Hematopoietic multipotent progenitor cell treated with erythropoietin and hydrocortisone succinate and interleukin-3 and kit ligand, for 6 days (in vitro differentiated cells): Measurements from ENCODE around the gene IFI35.
"Not testable (repeated sequence)": the region's sequence is repeated elsewhere in the genome, so short reads cannot be mapped to it uniquely, and the experiment has no call there.

Experiments
- DNase-seq: peaks from one replicate; pipeline ENCODE4 v3.0.0-alpha.2; 2015

IFI35 gene

DNA sequence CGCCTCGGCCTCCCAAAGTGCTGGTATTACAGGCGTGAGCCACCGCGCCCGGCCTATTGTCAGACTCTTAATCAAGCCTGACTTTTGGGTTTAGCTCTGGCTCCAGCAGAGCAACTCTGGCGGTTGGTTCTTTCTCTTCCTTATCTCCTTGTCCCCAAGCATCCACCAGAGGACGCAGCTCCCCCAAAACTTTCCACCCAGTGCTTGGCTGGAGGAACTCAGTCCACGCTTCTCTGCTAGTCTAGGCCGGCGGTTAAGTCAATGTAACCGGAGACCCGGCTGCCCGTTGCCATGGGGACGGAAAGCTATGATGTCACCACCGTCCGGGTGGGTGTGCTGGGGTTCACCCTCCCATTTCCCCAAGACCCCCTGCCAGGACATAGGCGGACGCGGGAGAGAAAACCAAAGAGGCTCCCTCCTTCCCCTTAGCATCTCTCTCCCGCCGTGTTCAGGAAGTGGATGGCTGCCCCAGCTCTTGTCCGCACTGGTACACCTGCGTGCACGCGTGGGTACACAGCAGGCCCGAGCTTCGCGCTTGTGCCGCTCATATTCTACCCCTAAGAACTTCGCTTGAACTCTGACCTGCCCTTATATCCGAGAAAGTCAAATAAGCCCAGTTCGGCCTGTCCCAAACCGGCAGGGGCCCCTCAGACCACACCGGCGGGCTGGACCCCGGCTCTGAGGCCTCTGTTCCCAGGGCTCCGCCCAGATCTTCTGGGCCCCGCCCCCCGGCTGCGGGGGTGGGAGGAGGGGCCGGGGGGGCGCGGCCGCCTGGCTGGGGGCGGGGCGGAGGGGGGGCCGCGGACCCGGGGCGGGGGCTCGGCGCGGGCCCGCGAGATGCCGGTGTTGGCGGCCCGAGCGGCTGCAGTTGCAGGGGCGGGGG, 18.1 kb downstream of the IFI35 start, which contains the start of gene RND2:
TSS of gene RND2 (plus strand) at position 825 of the 883 bp plus-strand sequence. CDS start 117 bp downstream, outside the sequence.
- peak; percentile 97 for DNase-seq

DNA sequence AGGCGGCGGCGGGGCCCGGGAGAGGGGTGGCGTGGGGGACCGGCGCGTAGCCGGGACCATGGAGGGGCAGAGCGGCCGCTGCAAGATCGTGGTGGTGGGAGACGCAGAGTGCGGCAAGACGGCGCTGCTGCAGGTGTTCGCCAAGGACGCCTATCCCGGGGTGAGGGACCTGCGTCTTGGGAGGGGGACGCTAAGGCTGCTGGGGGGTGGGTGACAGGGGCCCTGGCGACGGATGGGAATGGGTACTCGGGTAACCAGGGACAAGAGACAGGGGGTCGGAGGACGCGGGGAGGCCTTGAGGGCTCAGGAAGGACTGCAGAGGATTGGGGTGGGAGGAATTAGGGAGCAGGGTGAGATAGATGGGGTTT, 18.7 kb downstream of the IFI35 start:
- no peak for DNase-seq

DNA sequence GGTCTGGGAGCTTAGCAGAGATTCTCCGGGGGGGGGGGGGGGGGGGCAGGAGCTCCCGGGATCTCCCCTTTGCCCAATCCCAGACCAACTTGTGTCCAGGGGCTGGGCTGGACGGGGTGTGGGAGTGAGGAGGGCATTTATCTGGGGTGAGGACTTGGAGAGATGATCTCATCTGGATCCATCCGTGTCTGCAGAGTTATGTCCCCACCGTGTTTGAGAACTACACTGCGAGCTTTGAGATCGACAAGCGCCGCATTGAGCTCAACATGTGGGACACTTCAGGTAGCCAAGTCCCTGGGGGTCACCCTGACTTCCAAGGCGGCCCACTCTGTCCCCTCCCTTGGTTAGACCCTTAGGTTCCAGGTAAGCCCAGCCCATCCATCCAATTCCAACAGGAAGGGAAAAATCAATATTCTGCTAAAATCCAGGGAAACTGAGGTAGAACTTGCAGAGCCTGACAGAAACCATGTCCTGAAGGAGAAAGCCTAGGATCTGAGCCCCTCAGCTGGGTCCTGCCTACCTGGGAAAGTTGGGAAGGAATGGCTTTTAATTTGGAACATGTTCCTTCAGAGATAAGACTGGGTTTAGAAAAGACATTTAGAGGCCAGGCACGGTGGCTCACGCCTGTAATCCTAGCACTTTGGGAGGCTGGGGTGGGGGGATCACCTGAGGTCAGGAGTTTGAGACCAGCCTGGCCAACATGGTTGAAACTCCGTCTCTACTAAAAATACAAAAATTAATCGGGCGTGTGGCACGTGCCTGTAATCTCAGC, 19.4 kb downstream of the IFI35 start:
- no peak for DNase-seq

DNA sequence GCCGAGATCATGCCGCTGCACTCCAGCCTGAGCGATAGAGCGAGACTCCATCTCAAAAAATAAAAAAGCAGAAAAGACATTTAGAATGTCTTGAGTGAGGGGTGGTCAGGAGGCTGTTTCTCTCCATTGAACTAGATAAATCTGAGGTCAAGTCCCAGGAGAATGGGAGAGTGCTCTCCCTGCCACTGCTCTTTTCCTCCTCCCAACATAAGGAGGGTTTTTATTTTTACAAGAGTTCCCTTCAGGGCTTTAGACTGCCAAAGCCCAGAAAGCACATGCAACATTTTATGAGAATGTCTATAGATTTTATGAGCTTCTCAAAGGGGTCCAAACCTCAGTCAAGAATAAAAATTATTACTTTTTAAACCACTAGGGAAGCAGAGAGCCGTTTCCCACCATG, 20.0 kb downstream of the IFI35 start:
- no peak for DNase-seq

DNA sequence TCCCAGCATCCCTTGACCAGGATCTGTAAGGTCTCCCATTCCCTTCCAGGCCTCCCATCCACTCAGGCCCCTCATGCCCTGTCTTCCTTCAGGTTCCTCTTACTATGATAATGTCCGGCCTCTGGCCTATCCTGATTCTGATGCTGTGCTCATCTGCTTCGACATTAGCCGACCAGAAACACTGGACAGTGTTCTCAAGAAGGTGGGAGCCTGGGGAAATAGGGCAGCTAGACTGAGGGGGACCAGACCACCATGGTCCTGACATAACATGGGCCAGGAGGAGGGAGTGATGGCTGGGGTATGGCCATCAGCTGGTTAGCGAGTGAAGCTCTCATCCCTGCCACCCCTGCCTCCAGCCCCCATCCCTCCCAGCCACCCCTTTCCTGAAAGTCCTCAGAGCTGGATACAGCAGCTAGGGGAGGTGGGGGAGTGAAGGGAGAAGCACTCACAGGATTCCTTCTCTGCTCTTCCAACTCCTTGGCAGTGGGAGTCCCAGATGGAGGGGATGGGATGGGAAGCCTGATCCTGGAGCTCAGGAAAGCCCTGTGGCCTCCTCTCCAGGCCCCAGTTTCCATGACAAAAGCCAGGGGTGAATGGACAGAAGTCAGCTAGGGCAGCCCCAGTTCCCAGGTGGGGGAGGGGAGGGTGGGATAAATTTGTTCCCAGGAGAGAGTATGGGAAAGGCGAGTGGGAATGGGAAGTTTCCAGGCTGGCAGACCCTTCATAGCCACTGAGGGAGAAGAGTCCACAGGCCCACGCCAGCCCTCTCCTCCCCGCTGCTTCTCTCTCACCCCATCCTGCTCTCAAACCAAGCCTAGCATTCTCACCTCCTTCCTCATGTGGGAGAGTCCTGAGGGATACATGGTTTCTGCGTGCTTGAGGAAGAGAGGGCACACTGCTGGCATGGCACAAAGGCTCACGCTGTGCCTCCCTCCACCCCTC, 20.8 kb downstream of the IFI35 start:
- DNase-seq, result no peak

DNA sequence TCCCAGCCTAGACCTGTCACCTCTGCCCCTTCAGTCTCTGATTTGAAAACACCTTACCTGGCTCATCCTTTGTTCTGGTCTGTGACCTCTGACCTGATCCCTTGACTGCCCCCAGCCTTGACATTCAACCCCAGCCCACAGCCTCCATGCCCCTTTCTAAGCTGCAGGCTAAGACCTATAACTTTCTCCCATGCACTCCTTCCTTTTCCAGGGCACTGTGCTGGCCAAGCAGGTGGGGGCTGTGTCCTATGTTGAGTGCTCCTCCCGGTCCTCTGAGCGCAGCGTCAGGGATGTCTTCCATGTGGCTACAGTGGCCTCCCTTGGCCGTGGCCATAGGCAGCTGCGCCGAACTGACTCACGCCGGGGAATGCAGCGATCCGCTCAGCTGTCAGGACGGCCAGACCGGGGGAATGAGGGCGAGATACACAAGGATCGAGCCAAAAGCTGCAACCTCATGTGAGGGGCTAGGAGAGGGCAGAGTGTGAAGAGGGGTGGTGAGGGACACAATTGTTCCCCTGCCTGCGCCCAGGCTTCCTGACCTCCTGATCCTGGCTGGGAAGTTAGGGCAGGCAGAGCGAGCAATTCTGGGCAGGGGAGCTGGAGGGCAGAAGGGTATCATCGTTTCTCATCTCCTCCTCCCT, 21.8 kb downstream of the IFI35 start:
- DNase-seq, result no peak

DNA sequence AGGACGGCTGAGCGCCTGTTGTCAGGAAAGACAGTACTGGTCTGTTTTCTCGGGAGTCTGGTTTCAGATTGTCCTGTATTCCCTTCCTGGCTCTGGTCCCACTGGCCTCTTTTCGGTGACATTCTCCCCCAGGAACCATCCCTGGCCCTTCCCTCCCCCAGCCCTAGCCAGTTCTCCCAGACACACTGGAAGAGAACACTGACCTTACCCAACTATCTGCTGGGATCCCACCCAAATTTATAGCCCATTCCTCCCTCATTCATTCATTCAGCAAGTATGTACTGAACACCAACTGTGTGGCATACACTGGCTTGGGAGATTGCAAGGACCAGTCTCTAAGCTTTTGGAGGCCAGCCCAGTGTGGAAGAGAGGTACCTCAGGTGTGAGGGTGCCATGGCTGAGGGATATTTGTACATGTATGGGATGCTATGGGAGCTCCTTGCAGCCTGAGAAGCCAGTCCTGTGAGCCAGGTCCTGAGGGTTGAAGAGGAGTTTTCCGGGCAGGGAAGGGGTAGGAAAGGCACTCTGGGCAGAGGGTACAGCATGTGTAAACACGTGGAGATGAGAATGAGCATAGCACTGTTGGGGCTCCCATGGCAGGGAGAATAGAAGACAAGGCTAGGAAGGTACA, 23.7 kb downstream of the IFI35 start:
- DNase-seq, result no peak

DNA sequence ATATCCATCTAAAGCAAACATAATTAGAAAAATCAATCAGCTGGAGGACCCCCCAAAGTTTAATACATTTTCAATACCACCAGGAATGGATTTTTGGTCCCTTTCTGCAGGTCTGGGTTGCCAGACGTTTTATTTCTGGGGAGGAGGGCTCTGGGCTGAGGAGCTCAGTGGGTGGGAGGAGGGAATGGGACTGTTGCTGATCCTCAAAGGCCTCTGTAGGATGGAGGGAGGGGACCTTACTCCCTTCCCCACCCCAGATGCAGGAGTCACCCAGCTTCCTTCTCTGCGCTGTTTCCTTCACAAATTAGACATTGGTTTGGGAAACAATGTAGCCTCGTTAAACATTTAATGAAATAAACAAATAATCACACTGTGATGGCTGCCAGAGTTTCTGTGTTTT, 25.1 kb downstream of the IFI35 start:
- DNase-seq, result no peak

DNA sequence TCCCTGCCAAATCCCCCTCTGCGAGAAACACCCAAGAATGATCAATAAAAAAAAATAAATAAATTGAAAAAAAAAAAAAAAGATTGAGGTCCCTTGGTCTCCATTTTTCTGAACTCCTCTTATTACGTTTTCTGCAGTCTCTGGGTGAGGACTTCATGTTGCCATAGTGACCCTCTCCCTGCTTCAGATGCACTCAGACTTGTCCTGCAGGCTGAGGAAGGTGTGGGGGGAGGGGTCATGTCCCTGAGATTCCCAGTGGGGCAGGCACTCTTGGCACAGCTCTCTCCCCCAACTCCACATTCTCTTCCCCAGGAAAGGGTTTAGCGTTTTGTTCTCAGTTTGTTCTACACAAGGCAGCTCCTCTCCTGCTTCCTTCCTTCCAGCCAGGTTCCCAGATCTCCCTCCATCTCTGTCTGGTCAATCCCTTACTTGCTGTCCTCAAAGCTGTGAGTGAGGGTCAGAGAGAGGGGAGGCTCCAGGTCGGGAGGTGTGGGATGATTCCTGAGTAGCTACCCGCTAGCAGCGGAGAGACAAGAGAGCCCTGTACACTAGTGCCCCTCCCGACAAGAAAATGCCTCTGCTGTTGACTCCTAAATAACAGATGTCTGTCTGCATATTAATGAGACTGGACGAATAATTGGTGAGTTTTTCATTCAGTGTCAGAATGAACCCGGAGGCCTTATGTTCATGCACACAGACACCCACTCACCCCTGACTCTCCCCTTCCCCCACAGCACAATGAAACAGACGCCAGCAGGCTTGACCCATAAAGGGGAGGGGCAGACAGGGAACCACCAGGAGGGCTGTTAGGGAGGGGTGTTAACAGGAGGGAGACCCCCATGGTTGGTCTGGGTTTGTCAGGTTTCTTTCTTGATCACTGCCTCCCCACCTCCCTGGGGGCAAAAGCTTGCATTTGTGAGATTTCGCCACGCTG, 27.6 kb downstream of the IFI35 start:
- DNase-seq, result no peak

DNA sequence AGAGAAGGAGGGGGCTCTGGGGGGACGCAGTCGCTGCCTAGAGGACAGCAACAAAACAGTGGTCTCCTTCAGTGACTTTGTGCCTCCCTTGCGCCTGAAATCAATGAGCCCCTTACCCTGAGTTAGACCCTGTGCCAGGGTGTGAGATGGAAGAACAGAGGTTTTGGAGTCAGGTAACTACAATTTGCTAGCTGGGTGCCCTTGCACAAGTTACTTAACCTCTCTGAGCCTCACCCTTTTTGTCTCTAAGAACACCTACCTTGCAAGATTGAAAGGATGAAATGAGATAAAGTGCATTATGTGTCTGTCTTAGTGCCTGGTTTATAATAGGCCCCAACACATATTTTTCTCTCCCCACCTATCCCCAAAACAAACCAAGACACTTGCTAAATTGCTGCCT, 28.3 kb downstream of the IFI35 start:
- DNase-seq, result no peak

DNA sequence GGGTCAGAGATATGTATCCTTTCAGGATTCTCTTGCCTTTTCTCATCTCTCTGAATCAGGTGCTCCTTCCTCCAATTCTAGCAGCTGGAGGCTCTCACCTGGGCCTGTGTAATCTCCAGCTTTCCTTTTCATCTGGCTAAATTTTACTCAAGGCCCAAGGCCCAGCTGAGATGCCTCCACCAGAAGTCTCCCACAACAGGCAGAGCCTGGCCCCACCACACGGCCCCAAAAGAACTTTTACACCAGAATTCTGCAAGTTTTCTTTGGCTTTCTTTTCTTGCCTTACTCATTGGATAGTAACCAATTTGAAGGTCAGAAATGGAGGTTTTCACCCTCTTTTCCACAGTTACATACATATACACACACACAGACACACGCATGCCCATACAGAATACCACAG, 33.1 kb downstream of the IFI35 start:
- no peak for DNase-seq

DNA sequence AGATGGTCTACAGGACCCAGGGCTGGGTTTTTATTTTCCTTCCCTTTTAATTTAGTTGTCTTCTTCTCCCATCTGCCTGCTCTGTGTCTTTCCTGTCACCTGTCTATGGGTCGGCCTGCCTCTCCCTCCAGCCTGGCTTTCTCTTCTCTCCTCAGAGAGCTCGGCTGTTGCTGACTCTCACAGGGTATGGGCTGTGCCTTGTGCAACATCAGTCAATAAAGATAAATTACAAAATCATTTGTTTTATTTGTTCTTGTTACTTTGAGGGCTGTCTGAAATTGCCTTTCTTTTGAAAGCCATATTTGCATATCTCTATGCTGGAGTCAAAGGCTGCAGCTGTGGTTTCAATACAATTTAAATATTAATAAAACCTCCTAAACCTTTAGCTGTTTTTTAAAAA, 34.1 kb downstream of the IFI35 start:
- DNase-seq, result no peak

DNA sequence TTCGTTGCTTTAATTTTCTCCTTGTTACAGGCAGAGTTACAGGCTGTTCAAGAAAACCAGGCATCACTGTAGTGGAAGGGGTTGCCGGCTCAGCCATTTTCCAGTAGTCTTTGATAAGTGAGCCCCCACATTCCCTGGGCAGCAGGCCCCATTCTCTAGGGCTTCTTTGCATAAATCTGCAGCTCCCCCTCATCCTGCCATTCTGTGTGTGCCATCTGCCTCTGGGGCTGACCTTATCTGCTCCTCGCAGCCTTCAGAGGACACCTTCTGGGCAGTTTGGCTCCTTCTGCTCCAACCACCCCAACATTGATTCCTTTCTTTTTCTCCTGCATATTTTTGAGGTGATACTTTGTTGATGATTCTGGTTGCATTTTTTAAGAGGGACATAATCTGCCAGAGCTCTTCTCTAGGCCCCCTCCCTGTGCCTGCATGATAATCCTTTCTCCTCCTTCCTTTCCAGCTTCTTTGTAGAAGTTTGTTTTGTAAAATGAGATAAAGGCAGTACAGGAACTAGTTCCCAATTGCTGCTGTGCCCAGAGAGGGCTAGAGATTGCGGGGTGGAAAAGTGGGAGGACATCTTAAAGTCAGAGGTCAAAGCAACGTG, 35.5 kb downstream of the IFI35 start:
- DNase-seq, result peak; percentile 74

DNA sequence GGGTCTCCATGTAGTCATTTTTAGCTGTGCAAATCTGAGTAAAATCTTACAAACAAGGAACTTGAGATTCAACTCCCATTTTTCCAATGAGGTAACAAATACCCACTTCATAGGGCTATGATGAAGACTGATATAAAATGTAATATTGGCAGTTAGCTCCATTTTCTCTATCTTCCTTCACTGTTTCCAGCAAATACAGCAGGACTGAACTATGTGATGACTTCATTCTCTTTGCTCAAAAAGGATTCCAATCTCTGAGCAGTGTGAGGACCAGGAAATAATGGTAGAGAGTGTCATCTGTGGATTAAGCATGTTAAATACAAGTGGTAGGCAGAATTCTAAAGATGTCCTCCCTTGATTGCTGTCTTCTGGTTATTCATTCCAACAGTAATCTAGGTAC, 36.7 kb downstream of the IFI35 start:
- no peak for DNase-seq

DNA sequence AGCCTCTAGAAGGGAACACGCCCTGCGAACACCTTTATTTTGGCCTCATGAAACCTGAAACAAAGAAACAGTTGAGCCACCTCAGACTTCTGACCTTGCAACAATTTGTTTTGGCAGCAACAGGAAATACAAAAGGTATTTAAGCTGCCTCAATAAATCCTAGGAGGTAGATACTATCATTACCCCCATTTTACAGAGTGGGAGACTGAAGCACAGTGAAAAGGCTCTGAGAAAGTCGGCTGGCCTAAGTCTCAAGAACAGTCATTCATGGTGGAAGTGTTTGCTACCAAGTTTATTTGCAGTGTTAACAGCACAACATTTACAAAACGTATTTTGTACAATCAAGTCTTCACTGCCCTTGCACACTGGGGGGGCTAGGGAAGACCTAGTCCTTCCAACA, 37.4 kb downstream of the IFI35 start:
- no peak for DNase-seq

DNA sequence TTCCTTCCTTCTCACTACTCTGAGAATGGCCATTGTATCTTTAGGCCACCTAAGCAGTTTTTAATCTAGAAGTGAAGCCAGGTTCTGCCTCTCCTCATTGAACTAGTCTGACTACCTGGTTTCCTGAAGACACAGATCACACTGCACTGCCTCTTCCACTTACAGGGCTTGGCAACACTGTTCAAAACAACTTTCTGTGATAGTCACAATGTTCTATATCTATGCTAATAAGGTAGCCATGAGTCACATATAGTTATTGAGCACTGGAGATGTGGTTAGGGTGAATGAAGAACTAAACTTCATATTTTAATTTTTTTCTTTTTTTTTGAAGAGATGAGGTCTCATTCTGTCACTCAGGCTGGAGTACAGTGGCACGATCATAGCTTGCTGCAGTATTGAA, 45.4 kb downstream of the IFI35 start:
- no peak for DNase-seq

DNA sequence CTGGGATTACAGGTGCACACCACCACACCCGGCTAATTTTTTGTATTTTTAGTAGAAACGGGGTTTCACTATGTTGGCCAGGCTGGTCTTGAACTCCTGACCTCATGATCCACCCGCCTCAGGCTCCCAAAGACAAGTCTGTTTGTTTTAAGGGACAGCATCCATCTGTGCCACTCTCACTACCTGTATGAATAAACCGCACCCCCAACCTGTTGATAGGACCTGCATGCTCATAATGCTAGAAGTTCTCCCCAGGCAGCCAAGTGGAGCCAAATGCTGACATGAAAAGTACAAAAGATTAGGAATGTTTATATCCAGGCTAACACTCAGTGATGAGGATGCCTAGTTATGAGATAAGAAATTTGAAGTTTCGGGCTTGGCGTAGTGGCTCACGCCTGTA, 46.4 kb downstream of the IFI35 start:
- not testable (repeated sequence) for DNase-seq

DNA sequence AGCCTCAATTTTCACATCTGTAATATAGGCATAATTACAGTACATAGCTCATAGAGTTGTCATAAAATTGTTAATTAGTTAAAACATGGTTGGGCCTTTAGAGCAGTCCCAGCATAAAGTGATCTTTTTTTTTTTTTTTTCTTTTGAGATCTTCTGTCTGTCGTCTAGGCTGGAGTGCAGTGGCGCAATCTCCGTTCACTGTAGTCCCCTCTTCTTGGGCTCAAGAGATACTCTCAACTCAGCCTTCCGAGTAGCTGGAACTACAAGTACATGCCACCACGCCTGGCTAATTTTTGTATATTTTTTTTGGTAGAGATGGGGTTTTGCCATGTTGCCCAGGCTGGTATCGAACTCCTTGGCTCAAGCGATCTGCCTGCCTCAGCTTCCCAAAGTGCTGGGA, 49.5 kb downstream of the IFI35 start:
- no peak for DNase-seq

DNA sequence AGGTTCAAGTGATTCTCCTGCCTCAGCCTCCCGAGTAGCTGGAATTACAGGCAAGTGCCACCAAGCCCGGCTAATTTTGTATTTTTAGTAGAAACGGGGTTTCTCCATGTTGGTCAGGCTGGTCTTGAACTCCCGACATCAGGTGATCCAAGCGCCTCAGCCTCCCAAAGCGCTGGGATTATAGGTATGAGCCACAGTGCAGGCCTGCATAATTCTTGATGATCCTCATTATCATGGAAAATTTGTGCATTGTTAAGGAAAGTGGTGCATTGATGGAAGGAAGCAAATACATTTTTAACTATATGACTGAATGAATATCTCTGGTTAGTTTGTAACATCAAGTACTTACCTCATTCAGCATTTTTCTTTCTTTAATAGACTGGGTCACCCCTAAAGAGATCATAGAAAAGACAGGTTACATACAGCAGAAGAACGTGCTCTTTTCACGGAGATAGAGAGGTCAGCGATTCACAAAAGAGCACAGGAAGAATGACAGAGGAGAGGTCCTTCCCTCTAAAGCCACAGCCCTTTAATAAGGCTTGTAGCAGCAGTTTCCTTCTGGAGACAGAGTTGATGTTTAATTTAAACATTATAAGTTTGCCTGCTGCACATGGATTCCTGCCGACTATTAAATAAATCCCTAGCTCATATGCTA, 56.5 kb downstream of the IFI35 start:
- DNase-seq, result no peak
